HepG2 (cell line): ENCODE data around the gene MTMR4. TPM values are rescaled to one million over a fixed set of nuclear protein-coding genes. Genes with fewer than 3 reads are reported as not detected.
A peak's percentile ranks its signal among the peaks of the same experiment; 100 is the strongest.

Experiments used
- AGO2 ChIP-seq: fragments of 200-400 bp; formaldehyde crosslinking; optimal IDR thresholded peaks from 2 replicates; pipeline ENCODE3; 2017; ENCODE audit warnings: mild to moderate bottlenecking, low read depth, low read length, moderate library complexity
- IKZF1 ChIP-seq: fragments of 450-650 bp; IDR thresholded peaks from 2 replicates; pipeline ENCODE4 v1.7.1; 2016
- NCOA1 ChIP-seq: sonication (generic); formaldehyde crosslinking; IDR thresholded peaks from 2 replicates; pipeline ENCODE4 v1.9.0; 2021; ENCODE audit warnings: missing genetic modification reagents
- NFKBIZ ChIP-seq: IDR thresholded peaks from 2 replicates; pipeline ENCODE4 v1.6.1; 2018; ENCODE audit warnings: missing genetic modification reagents, missing compliant biosample characterization
- SMAD3 ChIP-seq: sonication (generic); formaldehyde crosslinking; IDR thresholded peaks from 2 replicates; pipeline ENCODE4 v1.4.0; 2020; ENCODE audit warnings: missing genetic modification reagents
- TP53 ChIP-seq: sonication (generic); formaldehyde crosslinking; conservative IDR thresholded peaks from 2 replicates; pipeline ENCODE4 v1.4.0; 2020; ENCODE audit warnings: missing genetic modification reagents
- ZNF230 ChIP-seq: sonication (generic); formaldehyde crosslinking; IDR thresholded peaks from 2 replicates; pipeline ENCODE4 v1.4.0; 2020; ENCODE audit warnings: mild to moderate bottlenecking, missing genetic modification reagents
- ZNF3 ChIP-seq: IDR thresholded peaks from 2 replicates; pipeline ENCODE4 v1.7.0; 2017; ENCODE audit warnings: inconsistent platforms
- ZNF350 ChIP-seq: sonication (generic); formaldehyde crosslinking; IDR thresholded peaks from 2 replicates; pipeline ENCODE4 v1.4.0; 2020; ENCODE audit warnings: mild to moderate bottlenecking, low read depth, missing genetic modification reagents, borderline replicate concordance
- ZNF44 ChIP-seq: sonication (generic); formaldehyde crosslinking; IDR thresholded peaks from 2 replicates; pipeline ENCODE4 v1.5.1; 2020; ENCODE audit warnings: mild to moderate bottlenecking, missing genetic modification reagents
- ZNF589 ChIP-seq: sonication (generic); formaldehyde crosslinking; conservative IDR thresholded peaks from 2 replicates; pipeline ENCODE4 v1.8.0; 2022; ENCODE audit warnings: mild to moderate bottlenecking, moderate library complexity, missing genetic modification reagents
- ZNF766 ChIP-seq: sonication (generic); formaldehyde crosslinking; IDR thresholded peaks from 2 replicates; pipeline ENCODE4 v1.5.0; 2020; ENCODE audit warnings: missing genetic modification reagents, borderline replicate concordance
- ZNF775 ChIP-seq: sonication (generic); formaldehyde crosslinking; IDR thresholded peaks from 2 replicates; pipeline ENCODE4 v1.4.0; 2020; ENCODE audit warnings: missing genetic modification reagents, mild to moderate bottlenecking, moderate library complexity, borderline replicate concordance
- polyA plus RNA-seq, 8 experiments: library from polyadenylated mRNA; depleted of rRNA in 3 of 8; stranded (reverse) in 7 of 8; unstranded in 1 of 8; fragments of >200 nt; fragmentation: Illumina TruSeq in 4 of 8; extraction: Trizol in 4 of 8; gene quantifications; 2 replicates each; pipeline versions ENCODE4 v1.2.1 to v1.2.3, GENCODE V29; 2011 to 2016; ENCODE audit warnings: low read depth in 4 of 8, missing spikeins in 1 of 8, mixed read lengths in 1 of 8; ENCODE audit not compliant: insufficient read depth in 1 of 8
- total RNA-seq, 5 experiments: library from RNA; depleted of rRNA; stranded (reverse); fragments of >200 nt; fragmentation: Illumina TruSeq; extraction: Trizol; gene quantifications; 2 replicates each; pipeline ENCODE4 v1.2.3, GENCODE V29; 2016; ENCODE audit warnings: low read depth in 1 of 5
- TF ChIP-seq, protein P1 (sequence below): sonication (generic); formaldehyde crosslinking; IDR thresholded peaks from 2 replicates; pipeline ENCODE4 v1.9.0; 2021; ENCODE audit warnings: missing genetic modification reagents, borderline replicate concordance
- TF ChIP-seq, protein P2 (sequence below): IDR thresholded peaks from 2 replicates; pipeline ENCODE4 v1.6.1; 2018; ENCODE audit warnings: missing genetic modification reagents
- TF ChIP-seq, protein P3 (sequence below): sonication (generic); formaldehyde crosslinking; IDR thresholded peaks from 2 replicates; pipeline ENCODE4 v1.4.0; 2020; ENCODE audit warnings: mild to moderate bottlenecking, low read depth, missing genetic modification reagents
- TF ChIP-seq, protein P4 (sequence below): IDR thresholded peaks from 2 replicates; pipeline ENCODE4 v1.6.1; 2016; ENCODE audit warnings: mild to moderate bottlenecking, missing biosample characterization, missing genetic modification reagents
- TF ChIP-seq, protein P5 (sequence below): sonication (generic); formaldehyde crosslinking; IDR thresholded peaks from 2 replicates; pipeline ENCODE4 v1.4.0; 2020; ENCODE audit warnings: missing genetic modification reagents
- TF ChIP-seq, protein P6 (sequence below): sonication (generic); formaldehyde crosslinking; IDR thresholded peaks from 2 replicates; pipeline ENCODE4 v1.4.0; 2020; ENCODE audit warnings: missing genetic modification reagents
- TF ChIP-seq, protein P7 (sequence below): sonication (generic); formaldehyde crosslinking; IDR thresholded peaks from 2 replicates; pipeline ENCODE4 v1.4.0; 2020; ENCODE audit warnings: missing genetic modification reagents; ENCODE audit errors: not compliant biosample characterization

MTMR4 gene
- total and polyA plus RNA-seq, 2 of the 13 experiments (the other 11 are each of a cell fraction or from before 2014, with no cell fraction given): 62.5 to 65.1 TPM

DNA sequence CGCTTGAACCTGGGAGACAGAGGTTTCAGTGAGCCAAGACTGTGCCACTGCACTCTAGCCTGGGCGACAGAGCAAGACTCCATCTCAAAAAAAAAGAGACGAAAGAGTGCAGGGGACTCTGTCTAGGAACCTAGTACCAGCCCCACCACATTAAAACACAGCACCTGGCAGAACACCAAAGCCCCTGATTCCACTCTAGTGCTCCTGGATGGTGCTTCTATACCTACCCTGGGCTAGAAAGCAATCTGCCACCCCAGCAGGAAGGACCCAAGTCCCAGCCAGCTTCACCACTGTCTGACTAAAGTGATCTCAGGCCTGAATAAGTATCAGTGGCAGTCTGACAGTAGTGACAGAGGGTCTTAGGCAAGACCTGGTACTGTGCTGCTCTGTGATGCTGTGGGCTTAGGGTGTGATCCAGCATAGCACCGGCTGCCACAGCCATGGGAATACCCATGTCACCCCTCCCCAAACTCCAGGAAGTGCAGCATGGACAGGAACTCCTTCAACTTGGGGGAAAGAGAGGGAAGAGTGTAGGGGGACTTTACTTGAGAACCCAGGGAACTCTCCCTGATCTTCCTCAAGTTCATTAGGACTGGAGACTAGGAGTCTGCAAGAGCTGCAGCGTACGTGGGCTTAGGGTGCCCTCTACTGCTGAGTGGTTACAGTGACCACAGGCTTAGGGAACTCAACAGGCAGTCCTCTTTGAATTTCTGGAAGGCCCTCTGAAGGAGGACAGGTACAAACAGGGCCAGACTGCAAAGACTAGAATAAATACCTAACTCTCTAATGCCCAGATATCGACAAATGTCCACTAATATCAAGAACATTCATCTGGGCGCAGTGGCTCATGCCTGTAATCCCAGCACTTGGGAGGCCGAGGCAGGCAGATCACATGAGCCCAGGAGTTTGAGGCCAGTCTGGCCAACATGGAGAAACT lies 67.1 kb downstream of the MTMR4 start (continued):
- no peak for TF ChIP-seq ZNF3 (CRISPR knock-in tag)
- TF ChIP-seq, protein P1, sequence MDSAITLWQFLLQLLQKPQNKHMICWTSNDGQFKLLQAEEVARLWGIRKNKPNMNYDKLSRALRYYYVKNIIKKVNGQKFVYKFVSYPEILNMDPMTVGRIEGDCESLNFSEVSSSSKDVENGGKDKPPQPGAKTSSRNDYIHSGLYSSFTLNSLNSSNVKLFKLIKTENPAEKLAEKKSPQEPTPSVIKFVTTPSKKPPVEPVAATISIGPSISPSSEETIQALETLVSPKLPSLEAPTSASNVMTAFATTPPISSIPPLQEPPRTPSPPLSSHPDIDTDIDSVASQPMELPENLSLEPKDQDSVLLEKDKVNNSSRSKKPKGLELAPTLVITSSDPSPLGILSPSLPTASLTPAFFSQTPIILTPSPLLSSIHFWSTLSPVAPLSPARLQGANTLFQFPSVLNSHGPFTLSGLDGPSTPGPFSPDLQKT (CRISPR knock-in tag): no peak
- TF ChIP-seq, protein P2, sequence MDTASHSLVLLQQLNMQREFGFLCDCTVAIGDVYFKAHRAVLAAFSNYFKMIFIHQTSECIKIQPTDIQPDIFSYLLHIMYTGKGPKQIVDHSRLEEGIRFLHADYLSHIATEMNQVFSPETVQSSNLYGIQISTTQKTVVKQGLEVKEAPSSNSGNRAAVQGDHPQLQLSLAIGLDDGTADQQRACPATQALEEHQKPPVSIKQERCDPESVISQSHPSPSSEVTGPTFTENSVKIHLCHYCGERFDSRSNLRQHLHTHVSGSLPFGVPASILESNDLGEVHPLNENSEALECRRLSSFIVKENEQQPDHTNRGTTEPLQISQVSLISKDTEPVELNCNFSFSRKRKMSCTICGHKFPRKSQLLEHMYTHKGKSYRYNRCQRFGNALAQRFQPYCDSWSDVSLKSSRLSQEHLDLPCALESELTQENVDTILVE (CRISPR knock-in tag): peak; percentile 35; the same call in 1 of the 2 replicates
- 0 out of 2 replicates have a peak, but pooled peaks have one; percentile 42 for TF ChIP-seq ZNF44 (CRISPR knock-in tag)
- TF ChIP-seq AGO2: no peak
- TF ChIP-seq, protein P3, sequence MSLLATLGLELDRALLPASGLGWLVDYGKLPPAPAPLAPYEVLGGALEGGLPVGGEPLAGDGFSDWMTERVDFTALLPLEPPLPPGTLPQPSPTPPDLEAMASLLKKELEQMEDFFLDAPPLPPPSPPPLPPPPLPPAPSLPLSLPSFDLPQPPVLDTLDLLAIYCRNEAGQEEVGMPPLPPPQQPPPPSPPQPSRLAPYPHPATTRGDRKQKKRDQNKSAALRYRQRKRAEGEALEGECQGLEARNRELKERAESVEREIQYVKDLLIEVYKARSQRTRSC (CRISPR knock-in tag): no peak
- TF ChIP-seq, protein P4, sequence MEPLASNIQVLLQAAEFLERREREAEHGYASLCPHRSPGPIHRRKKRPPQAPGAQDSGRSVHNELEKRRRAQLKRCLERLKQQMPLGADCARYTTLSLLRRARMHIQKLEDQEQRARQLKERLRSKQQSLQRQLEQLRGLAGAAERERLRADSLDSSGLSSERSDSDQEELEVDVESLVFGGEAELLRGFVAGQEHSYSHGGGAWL (CRISPR knock-in tag): no peak
- TF ChIP-seq, protein P5, sequence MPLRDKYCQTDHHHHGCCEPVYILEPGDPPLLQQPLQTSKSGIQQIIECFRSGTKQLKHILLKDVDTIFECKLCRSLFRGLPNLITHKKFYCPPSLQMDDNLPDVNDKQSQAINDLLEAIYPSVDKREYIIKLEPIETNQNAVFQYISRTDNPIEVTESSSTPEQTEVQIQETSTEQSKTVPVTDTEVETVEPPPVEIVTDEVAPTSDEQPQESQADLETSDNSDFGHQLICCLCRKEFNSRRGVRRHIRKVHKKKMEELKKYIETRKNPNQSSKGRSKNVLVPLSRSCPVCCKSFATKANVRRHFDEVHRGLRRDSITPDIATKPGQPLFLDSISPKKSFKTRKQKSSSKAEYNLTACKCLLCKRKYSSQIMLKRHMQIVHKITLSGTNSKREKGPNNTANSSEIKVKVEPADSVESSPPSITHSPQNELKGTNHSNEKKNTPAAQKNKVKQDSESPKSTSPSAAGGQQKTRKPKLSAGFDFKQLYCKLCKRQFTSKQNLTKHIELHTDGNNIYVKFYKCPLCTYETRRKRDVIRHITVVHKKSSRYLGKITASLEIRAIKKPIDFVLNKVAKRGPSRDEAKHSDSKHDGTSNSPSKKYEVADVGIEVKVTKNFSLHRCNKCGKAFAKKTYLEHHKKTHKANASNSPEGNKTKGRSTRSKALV (CRISPR knock-in tag): no peak
- no peak for TF ChIP-seq ZNF775 (CRISPR knock-in tag)
- no peak for TF ChIP-seq TP53 (CRISPR knock-in tag)
- TF ChIP-seq ZNF766: no peak
- 0 out of 2 replicates have a peak, but pooled peaks have one; percentile 16 for TF ChIP-seq ZNF230 (CRISPR knock-in tag)
- TF ChIP-seq ZNF589: no peak
- no peak for TF ChIP-seq NFKBIZ (CRISPR knock-in tag)
- TF ChIP-seq, protein P6, sequence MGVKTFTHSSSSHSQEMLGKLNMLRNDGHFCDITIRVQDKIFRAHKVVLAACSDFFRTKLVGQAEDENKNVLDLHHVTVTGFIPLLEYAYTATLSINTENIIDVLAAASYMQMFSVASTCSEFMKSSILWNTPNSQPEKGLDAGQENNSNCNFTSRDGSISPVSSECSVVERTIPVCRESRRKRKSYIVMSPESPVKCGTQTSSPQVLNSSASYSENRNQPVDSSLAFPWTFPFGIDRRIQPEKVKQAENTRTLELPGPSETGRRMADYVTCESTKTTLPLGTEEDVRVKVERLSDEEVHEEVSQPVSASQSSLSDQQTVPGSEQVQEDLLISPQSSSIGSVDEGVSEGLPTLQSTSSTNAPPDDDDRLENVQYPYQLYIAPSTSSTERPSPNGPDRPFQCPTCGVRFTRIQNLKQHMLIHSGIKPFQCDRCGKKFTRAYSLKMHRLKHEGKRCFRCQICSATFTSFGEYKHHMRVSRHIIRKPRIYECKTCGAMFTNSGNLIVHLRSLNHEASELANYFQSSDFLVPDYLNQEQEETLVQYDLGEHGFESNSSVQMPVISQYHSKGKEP (CRISPR knock-in tag): no peak
- TF ChIP-seq SMAD3 (CRISPR knock-in tag): peak; percentile 61; the same call in 1 of the 2 replicates
- no peak for TF ChIP-seq IKZF1
- TF ChIP-seq, protein P7, sequence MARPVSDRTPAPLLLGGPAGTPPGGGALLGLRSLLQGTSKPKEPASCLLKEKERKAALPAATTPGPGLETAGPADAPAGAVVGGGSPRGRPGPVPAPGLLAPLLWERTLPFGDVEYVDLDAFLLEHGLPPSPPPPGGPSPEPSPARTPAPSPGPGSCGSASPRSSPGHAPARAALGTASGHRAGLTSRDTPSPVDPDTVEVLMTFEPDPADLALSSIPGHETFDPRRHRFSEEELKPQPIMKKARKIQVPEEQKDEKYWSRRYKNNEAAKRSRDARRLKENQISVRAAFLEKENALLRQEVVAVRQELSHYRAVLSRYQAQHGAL (CRISPR knock-in tag): no peak
- no peak for TF ChIP-seq NCOA1
- peak; percentile 37; the same call in 1 of the 2 replicates for TF ChIP-seq ZNF350 (CRISPR knock-in tag)
